ENCODE measurements around the gene EFCAB6. TPM values are rescaled to one million over a fixed set of nuclear protein-coding genes. Genes with fewer than 3 reads are reported as not detected.

The EFCAB6 gene
- polyA plus RNA-seq, 4 donors, result 5.1 to 6.0 (median 5.7) TPM

GRCh38 chr22:43555561-43556515 is 256.3 kb downstream of the EFCAB6 start:
- no peak for DNase-seq (ENCODE audit: low read depth in 4 of 4, low spot score in 2 of 4)

DNA sequence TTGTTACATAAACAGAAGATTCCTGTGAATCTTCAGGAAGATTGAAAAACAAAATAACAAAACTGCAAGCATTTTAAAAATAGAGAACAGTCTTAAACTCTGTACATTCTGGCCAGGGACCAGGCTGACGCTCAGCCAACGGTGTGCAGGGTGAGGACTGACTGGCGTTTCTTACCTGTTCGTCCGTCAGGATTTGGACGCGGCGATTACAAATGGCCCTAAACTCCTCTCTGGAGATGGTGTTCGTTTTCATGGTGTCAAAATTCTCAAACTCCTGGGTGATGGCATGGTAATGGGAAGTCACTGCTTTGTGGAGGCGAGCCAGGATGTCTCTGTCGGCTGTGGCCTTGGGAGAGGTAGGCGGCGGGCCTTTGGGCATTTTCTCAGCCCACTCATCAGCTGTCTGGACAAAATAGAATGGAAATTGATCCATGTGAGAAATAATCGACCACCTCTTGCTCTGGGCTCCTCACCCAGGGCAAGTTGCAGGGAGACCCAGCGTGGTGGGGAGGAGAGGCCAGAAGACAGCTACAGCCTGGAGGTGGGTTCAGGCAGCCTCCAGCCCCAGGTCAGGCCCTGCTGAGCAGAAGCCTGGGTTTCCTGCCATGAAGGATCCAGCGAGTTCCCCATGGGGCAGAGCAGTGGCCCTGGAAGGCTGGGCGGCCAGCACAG is 257.3 kb downstream of the EFCAB6 start:
- no peak for DNase-seq (ENCODE audit: low read depth in 4 of 4, low spot score in 2 of 4)

GRCh38 chr22:43554259-43554636 is 257.9 kb downstream of the EFCAB6 start:
- no peak for DNase-seq (ENCODE audit: low read depth in 4 of 4, low spot score in 2 of 4)

- no peak for DNase-seq (ENCODE audit: low read depth in 4 of 4, low spot score in 2 of 4)
Observed at GRCh38 chr22:43553451-43554258, 258.4 kb downstream of the EFCAB6 start.

- DNase-seq (ENCODE audit: low read depth in 4 of 4, low spot score in 2 of 4), result no peak
Observed at GRCh38 chr22:43550672-43551071, 261.4 kb downstream of the EFCAB6 start.

GRCh38 chr22:43550024-43550620 is 262.0 kb downstream of the EFCAB6 start:
- no peak for DNase-seq (ENCODE audit: low read depth in 4 of 4, low spot score in 2 of 4)

- DNase-seq (ENCODE audit: low read depth in 4 of 4, low spot score in 2 of 4), result no peak
Observed at GRCh38 chr22:43546186-43546585, 265.9 kb downstream of the EFCAB6 start.

DNA sequence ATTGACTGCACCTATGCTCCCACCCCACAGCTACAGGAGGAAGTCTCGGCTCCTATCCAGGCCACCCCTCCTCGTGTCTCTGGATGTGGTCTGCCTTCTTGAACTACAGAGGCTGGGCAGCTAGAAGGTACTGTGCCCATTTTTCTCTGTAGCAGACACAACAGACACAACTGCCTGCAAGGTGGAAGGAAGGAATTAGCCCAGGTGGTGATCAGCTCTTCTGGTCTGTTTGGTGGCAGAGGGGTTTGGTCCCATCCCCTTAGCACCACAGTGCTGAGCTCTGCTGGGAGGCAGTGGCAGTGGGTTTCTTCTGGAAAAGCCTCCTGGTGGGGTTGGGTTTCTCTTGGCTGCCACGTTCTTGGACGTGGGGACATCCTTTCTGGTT is 267.8 kb downstream of the EFCAB6 start:
- no peak for DNase-seq (ENCODE audit: low read depth in 4 of 4, low spot score in 2 of 4)

GRCh38 chr22:43543522-43544288 is 268.4 kb downstream of the EFCAB6 start:
- DNase-seq (ENCODE audit: low read depth in 4 of 4, low spot score in 2 of 4), result no peak

GRCh38 chr22:43542681-43543521 is 269.2 kb downstream of the EFCAB6 start:
- no peak for DNase-seq (ENCODE audit: low read depth in 4 of 4, low spot score in 2 of 4)

GRCh38 chr22:43541462-43542407 is 270.4 kb downstream of the EFCAB6 start:
- DNase-seq (ENCODE audit: low read depth in 4 of 4, low spot score in 2 of 4), result no peak

DNA sequence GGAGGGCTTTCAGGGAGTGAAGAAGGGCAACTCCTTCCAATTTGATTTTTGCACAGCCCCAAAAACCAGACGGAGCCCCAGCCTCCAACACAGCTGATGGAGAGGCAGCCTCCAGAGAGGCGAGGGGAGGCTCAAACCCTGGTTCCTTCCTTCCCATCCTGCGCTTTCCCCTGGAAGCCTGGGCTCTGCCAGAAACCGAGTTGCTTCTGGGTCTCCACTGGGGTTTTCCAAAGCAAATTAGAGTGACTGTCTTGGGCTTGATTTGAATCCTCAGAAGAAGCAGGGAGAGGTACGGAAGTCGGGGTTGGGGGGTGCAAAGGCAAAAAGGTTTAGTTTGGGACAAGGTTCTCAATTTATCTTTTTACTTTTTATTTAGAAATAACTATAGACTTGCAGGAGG is 271.1 kb downstream of the EFCAB6 start:
- no peak for DNase-seq (ENCODE audit: low read depth in 4 of 4, low spot score in 2 of 4)

DNA sequence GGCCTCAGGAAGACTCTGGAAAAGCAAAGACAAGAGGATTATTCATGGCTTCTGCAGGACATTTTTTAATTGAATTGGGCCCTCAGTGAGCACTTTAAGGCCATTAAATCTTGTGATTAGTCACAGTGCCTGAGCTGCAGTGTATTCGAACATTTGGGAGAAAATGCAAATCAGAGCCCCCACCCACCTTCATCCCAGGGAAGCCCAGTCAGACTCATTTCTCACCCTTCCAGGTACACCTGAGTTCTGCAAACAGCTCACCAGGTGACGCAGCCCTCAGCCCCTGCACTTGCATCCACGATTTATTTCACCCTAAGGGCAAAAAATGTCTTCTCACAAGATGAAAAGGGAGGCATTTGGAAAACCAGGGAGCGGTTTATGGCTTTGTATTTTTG is 271.6 kb downstream of the EFCAB6 start:
- no peak for DNase-seq (ENCODE audit: low read depth in 4 of 4, low spot score in 2 of 4)

- DNase-seq (ENCODE audit: low read depth in 4 of 4, low spot score in 2 of 4), result no peak
Observed at GRCh38 chr22:43539572-43540528, 272.3 kb downstream of the EFCAB6 start.

- no peak for DNase-seq (ENCODE audit: low read depth in 4 of 4, low spot score in 2 of 4)
Observed at GRCh38 chr22:43537019-43537585, 275.0 kb downstream of the EFCAB6 start.

GRCh38 chr22:43535741-43536140 is 276.4 kb downstream of the EFCAB6 start:
- no peak for DNase-seq (ENCODE audit: low read depth in 4 of 4, low spot score in 2 of 4)
